ENCODE measurements around the gene DPF3.

Gene DPF3

GRCh38 chr14:72793156-72793939, 100.6 kb downstream of the DPF3 start:
- H3K4me3 ChIP-seq (ENCODE audit: low read depth, low read length): no peak overlapping the region
- TF ChIP-seq, protein P1, sequence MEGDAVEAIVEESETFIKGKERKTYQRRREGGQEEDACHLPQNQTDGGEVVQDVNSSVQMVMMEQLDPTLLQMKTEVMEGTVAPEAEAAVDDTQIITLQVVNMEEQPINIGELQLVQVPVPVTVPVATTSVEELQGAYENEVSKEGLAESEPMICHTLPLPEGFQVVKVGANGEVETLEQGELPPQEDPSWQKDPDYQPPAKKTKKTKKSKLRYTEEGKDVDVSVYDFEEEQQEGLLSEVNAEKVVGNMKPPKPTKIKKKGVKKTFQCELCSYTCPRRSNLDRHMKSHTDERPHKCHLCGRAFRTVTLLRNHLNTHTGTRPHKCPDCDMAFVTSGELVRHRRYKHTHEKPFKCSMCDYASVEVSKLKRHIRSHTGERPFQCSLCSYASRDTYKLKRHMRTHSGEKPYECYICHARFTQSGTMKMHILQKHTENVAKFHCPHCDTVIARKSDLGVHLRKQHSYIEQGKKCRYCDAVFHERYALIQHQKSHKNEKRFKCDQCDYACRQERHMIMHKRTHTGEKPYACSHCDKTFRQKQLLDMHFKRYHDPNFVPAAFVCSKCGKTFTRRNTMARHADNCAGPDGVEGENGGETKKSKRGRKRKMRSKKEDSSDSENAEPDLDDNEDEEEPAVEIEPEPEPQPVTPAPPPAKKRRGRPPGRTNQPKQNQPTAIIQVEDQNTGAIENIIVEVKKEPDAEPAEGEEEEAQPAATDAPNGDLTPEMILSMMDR (IDR thresholded peaks at IDR 0.05; ENCODE audit: borderline replicate concordance, insufficient read depth, low read depth, low read length): no peak

- no peak overlapping the region for H3K4me3 ChIP-seq (ENCODE audit: low read depth, low read length)
- TF ChIP-seq, protein P1 (IDR thresholded peaks at IDR 0.05; ENCODE audit: borderline replicate concordance, insufficient read depth, low read depth, low read length): no peak
Observed at GRCh38 chr14:72792051-72792788, 101.7 kb downstream of the DPF3 start.

- TF ChIP-seq, protein P1 (IDR thresholded peaks at IDR 0.05; ENCODE audit: borderline replicate concordance, insufficient read depth, low read depth, low read length): no peak
- no peak overlapping the region for H3K4me3 ChIP-seq (ENCODE audit: low read depth, low read length)
Observed at GRCh38 chr14:72790887-72791566, 102.9 kb downstream of the DPF3 start.

- no peak overlapping the region for H3K4me3 ChIP-seq (ENCODE audit: low read depth, low read length)
- TF ChIP-seq, protein P1 (IDR thresholded peaks at IDR 0.05; ENCODE audit: borderline replicate concordance, insufficient read depth, low read depth, low read length): no peak
Observed at GRCh38 chr14:72788972-72789728, 104.8 kb downstream of the DPF3 start.

DNA sequence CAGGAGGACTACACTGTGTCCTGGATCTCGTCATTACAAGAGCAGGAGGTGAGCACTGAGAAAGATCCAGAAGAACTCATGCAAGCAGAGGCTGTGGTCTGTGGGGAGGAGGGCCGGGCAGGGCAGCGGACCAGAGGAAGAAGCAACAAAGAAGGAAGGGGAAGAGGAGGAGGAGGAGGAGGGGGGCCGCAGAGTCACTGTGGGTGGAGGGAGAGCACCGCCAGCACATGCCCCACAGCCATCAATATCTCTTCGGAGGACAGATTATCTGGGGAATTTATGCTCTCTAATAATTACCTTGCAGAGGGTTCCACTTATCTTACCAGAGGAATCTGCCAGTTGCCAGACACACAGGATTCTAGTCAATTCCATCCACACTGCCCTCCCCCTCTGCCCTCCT, 105.6 kb downstream of the DPF3 start:
- TF ChIP-seq, protein P1 (IDR thresholded peaks at IDR 0.05; ENCODE audit: borderline replicate concordance, insufficient read depth, low read depth, low read length): no peak
- no peak overlapping the region for H3K4me3 ChIP-seq (ENCODE audit: low read depth, low read length)

- TF ChIP-seq, protein P1 (IDR thresholded peaks at IDR 0.05; ENCODE audit: borderline replicate concordance, insufficient read depth, low read depth, low read length): no peak
- no peak overlapping the region for H3K4me3 ChIP-seq (ENCODE audit: low read depth, low read length)
Observed at GRCh38 chr14:72787841-72788240, 106.1 kb downstream of the DPF3 start.
